Kasumi-1 (cell line): Measurements from ENCODE around the gene IL17RD.

ENCODE experiments used
- DNase-seq, 2 experiments: peaks; one replicate each; lab custom pipeline; 2025; lab: John Stamatoyannopoulos, UW

Gene IL17RD

GRCh38 chr3:57130571-57131209 lies 34.5 kb downstream of the IL17RD start:
- DNase-seq = no peak

GRCh38 chr3:57128826-57129667 lies 36.1 kb downstream of the IL17RD start:
- DNase-seq = no peak

GRCh38 chr3:57127891-57128518 lies 37.1 kb downstream of the IL17RD start:
- DNase-seq = no peak

GRCh38 chr3:57126244-57126643 lies 38.9 kb downstream of the IL17RD start:
- DNase-seq = no peak

- DNase-seq = no peak
Measured at GRCh38 chr3:57120451-57121174, 44.5 kb downstream of the IL17RD start.

GRCh38 chr3:57120040-57120439 lies 45.1 kb downstream of the IL17RD start:
- DNase-seq = no peak

- DNase-seq = no peak
Measured at GRCh38 chr3:57118254-57118653, 46.9 kb downstream of the IL17RD start.

GRCh38 chr3:57116501-57116900 lies 48.7 kb downstream of the IL17RD start:
- DNase-seq = no peak

GRCh38 chr3:57112206-57112605 lies 52.9 kb downstream of the IL17RD start:
- DNase-seq = no peak

- DNase-seq = no peak
Measured at GRCh38 chr3:57110798-57111197, 54.4 kb downstream of the IL17RD start.

GRCh38 chr3:57110214-57110613 lies 54.9 kb downstream of the IL17RD start:
- DNase-seq = no peak

- DNase-seq = no peak
Measured at GRCh38 chr3:57109437-57110199, 55.5 kb downstream of the IL17RD start.

- no peak for DNase-seq
Measured at GRCh38 chr3:57108684-57109083, 56.5 kb downstream of the IL17RD start.

GRCh38 chr3:57105585-57105984 lies 59.6 kb downstream of the IL17RD start:
- DNase-seq = no peak

- DNase-seq = peak; percentile 89 to 90
Measured at GRCh38 chr3:57100046-57100695, 65.0 kb downstream of the IL17RD start.

GRCh38 chr3:57098418-57099310 lies 66.5 kb downstream of the IL17RD start:
- no peak for DNase-seq

GRCh38 chr3:57097536-57097935 lies 67.6 kb downstream of the IL17RD start:
- DNase-seq = no peak

GRCh38 chr3:57095363-57095762 lies 69.8 kb downstream of the IL17RD start:
- no peak for DNase-seq

- DNase-seq = no peak
Measured at GRCh38 chr3:57094575-57094974, 70.6 kb downstream of the IL17RD start.

- DNase-seq = no peak
Measured at GRCh38 chr3:57093971-57094535, 71.1 kb downstream of the IL17RD start.
